Nephron progenitor cell (in vitro differentiated cells): ENCODE data around the gene LDHD.

Experiments
- DNase-seq: peaks from one replicate; pipeline ENCODE4 v3.0.0; 2021
- H3K27ac Mint-ChIP-seq: 2 replicates; pipeline ENCODE4 v1.8.0; 2021; ENCODE audit warnings: mild to moderate bottlenecking, moderate library complexity, mixed read lengths
- H3K27me3 Mint-ChIP-seq: 2 replicates; pipeline ENCODE4 v1.8.0; 2021; ENCODE audit warnings: mild to moderate bottlenecking, low read depth, mixed read lengths; ENCODE audit not compliant: poor library complexity
- H3K36me3 Mint-ChIP-seq: 2 replicates; pipeline ENCODE4 v1.8.0; 2021; ENCODE audit warnings: low read depth, mixed read lengths
- H3K4me1 Mint-ChIP-seq: 2 replicates; pipeline ENCODE4 v1.8.0; 2021; ENCODE audit warnings: mixed read lengths
- H3K4me3 Mint-ChIP-seq: 2 replicates; pipeline ENCODE4 v1.8.0; 2021; ENCODE audit warnings: mild to moderate bottlenecking, moderate library complexity, mixed read lengths
- H3K9me3 Mint-ChIP-seq: 2 replicates; pipeline ENCODE4 v1.8.0; 2021; ENCODE audit warnings: mild to moderate bottlenecking, moderate library complexity, mixed read lengths
- TF ChIP-seq, protein P1 (sequence below): fragments of 200-600 bp; sonication (generic); IDR thresholded peaks from 2 replicates; pipeline ENCODE4 v1.5.0; 2021; ENCODE audit warnings: antibody characterized with exemption

LDHD gene

DNA sequence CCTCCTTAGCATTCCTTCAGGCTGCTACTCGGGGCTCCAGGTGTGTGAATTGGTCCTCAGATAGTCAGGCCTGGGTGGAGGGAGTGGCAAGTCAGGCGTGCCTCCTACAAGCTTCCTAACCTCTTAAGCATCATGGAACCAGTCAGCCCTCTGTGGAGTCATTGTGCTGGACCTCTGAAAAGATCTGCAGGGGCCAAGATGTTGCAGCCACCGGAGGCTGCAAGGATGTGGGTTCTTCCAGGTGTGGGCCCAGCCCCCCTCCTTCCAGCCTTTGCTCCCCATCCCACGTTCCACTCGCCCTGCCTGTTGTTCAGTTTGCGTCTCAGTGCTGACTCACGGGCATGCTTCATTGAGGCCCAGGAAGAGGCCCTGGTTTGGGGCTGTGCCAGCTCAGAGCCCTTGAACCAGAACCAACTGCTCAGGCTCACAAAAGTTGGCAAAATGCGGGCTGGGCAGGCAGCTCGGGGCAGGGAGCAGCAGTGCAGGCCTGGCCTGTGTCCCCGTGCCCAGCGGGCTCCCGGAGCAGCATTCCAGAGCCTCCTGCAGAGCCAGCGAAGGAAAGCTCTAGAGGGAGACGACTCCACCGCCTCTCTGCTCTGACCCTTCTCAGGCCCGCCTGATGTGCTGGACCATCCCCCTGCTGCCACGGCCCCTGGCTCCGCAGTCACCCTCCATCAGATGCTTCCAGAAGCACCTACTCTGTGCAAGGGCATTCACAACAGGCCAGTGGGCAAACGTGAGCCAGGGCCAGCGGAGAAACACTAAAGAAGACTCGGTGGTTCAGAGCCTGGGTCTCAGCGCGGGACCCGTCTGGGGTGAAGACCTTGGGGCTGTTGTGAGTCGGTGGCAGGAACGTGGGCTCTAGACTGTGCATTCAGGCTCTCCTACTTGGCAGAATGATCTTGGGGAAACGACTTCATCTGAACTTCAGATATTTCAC is 7.5 kb downstream of the LDHD start:
- H3K4me3 Mint-ChIP-seq = no peak overlapping the region
- no peak for DNase-seq

GRCh38 chr16:75107505-75107904 is 9.1 kb downstream of the LDHD start:
- Mint-ChIP-seq H3K27me3 (peaks cover 3% of the 10 kb centered on the region), H3K4me3 (no peak overlapping the region), H3K4me1 (peaks cover 74% of the 10 kb centered on the region), H3K36me3 (peaks cover 23% of the 10 kb centered on the region), H3K9me3 (no peaks in the 10 kb centered on the region), H3K27ac (no peak overlapping the region)
- peak; percentile 42 for DNase-seq
- TF ChIP-seq, protein P1, sequence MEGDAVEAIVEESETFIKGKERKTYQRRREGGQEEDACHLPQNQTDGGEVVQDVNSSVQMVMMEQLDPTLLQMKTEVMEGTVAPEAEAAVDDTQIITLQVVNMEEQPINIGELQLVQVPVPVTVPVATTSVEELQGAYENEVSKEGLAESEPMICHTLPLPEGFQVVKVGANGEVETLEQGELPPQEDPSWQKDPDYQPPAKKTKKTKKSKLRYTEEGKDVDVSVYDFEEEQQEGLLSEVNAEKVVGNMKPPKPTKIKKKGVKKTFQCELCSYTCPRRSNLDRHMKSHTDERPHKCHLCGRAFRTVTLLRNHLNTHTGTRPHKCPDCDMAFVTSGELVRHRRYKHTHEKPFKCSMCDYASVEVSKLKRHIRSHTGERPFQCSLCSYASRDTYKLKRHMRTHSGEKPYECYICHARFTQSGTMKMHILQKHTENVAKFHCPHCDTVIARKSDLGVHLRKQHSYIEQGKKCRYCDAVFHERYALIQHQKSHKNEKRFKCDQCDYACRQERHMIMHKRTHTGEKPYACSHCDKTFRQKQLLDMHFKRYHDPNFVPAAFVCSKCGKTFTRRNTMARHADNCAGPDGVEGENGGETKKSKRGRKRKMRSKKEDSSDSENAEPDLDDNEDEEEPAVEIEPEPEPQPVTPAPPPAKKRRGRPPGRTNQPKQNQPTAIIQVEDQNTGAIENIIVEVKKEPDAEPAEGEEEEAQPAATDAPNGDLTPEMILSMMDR = no peak

More for the DNA sequence above, 7.5 kb downstream of the LDHD start:
- H3K27ac Mint-ChIP-seq = peak overlapping the region; percentile 82
- H3K4me1 Mint-ChIP-seq = peaks cover 82% of the 10 kb centered on the region
- TF ChIP-seq, protein P1 = no peak
- H3K27me3 Mint-ChIP-seq = peaks cover 3% of the 10 kb centered on the region
- H3K9me3 Mint-ChIP-seq = no peaks in the 10 kb centered on the region
- H3K36me3 Mint-ChIP-seq = peaks cover 8% of the 10 kb centered on the region

GRCh38 chr16:75106351-75107274 is 10.0 kb downstream of the LDHD start:
- Mint-ChIP-seq H3K27me3 (peaks cover 3% of the 10 kb centered on the region), H3K27ac (peak overlapping the region; percentile 89), H3K4me3 (no peak overlapping the region), H3K4me1 (peaks cover 67% of the 10 kb centered on the region), H3K9me3 (no peaks in the 10 kb centered on the region), H3K36me3 (peaks cover 26% of the 10 kb centered on the region)
- no peak for DNase-seq
- TF ChIP-seq, protein P1 = no peak

- H3K9me3 Mint-ChIP-seq = no peaks in the 10 kb centered on the region
- H3K36me3 Mint-ChIP-seq = peaks cover 26% of the 10 kb centered on the region
- H3K4me3 Mint-ChIP-seq = no peak overlapping the region
- no peak for DNase-seq
- peaks cover 56% of the 10 kb centered on the region for H3K4me1 Mint-ChIP-seq
- H3K27ac Mint-ChIP-seq = peak overlapping the region; percentile 25
- TF ChIP-seq, protein P1 = no peak
- H3K27me3 Mint-ChIP-seq = peaks cover 3% of the 10 kb centered on the region
Measured at GRCh38 chr16:75105306-75106061, 11.1 kb downstream of the LDHD start.

DNA sequence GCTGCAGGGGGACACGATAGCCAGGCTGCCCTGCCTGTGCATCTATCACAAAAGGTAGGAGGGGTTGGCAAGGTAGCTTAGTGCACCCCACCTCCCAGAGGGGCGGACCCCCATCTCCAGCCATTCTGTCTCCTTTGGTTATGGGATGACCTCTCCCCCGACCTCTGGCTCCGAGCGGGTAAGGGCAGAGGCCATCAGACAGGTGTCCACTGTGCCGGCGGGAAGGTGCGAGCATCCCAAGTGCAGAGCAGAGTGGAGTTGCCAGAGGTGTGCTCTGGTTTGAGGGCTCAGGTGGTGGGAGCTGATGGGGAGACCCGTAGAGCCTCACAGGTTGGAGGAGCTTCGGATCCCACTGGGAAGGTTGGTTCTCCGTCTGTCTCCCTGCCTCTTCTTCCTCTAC is 11.7 kb downstream of the LDHD start:
- peaks cover 3% of the 10 kb centered on the region for H3K27me3 Mint-ChIP-seq
- no peak overlapping the region for H3K4me3 Mint-ChIP-seq
- no peak for DNase-seq
- H3K27ac Mint-ChIP-seq = no peak overlapping the region
- TF ChIP-seq, protein P1 = no peak
- H3K4me1 Mint-ChIP-seq = peaks cover 57% of the 10 kb centered on the region
- no peaks in the 10 kb centered on the region for H3K9me3 Mint-ChIP-seq
- peaks cover 26% of the 10 kb centered on the region for H3K36me3 Mint-ChIP-seq
